Left kidney (tissue), 8 donors: ENCODE data around the gene LRRTM1. TPM values are rescaled to one million over a fixed set of nuclear protein-coding genes. Genes with fewer than 3 reads are reported as not detected.

ENCODE experiments used
- DNase-seq: peaks from one replicate; pipeline ENCODE4 v3.0.0-alpha.2; 2013
- long read RNA-seq, 8 donors: transcript quantifications; one replicate each; lab custom pipeline, GENCODE V29; 2026
- polyA plus RNA-seq: library from polyadenylated mRNA; unstranded; fragments of 120-200 nt; gene quantifications from one replicate; pipeline ENCODE4 v1.2.1, GENCODE V29; 2013; ENCODE audit not compliant: insufficient read length

The LRRTM1 gene, protein sequence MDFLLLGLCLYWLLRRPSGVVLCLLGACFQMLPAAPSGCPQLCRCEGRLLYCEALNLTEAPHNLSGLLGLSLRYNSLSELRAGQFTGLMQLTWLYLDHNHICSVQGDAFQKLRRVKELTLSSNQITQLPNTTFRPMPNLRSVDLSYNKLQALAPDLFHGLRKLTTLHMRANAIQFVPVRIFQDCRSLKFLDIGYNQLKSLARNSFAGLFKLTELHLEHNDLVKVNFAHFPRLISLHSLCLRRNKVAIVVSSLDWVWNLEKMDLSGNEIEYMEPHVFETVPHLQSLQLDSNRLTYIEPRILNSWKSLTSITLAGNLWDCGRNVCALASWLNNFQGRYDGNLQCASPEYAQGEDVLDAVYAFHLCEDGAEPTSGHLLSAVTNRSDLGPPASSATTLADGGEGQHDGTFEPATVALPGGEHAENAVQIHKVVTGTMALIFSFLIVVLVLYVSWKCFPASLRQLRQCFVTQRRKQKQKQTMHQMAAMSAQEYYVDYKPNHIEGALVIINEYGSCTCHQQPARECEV
- polyA plus RNA-seq, result 19.8 TPM
- long read RNA-seq, donor 1, transcript LRRTM1-201 (2 exons, 2,599 nt), result major isoform, 11 of 13 reads
- long read RNA-seq, donor 1, partial matches to known transcripts, result 0 of 13 reads
- long read RNA-seq, donor 1, other reads (novel, unspliced or antisense), result 0 of 13 reads
- long read RNA-seq, donor 2, partial matches to known transcripts, result 0 of 2 reads
- long read RNA-seq, donor 2, other reads (novel, unspliced or antisense), result 0 of 2 reads
- long read RNA-seq, donor 3, transcript LRRTM1-201 (2 exons, 2,599 nt), result major isoform, 5 of 5 reads
- long read RNA-seq, donor 3, partial matches to known transcripts, result 0 of 5 reads
- long read RNA-seq, donor 3, other reads (novel, unspliced or antisense), result 0 of 5 reads
- long read RNA-seq, donor 4, partial matches to known transcripts, result 0 of 1 reads
- long read RNA-seq, donor 4, other reads (novel, unspliced or antisense), result 0 of 1 reads
- long read RNA-seq, donor 5, transcript LRRTM1-201 (2 exons, 2,599 nt), result major isoform, 7 of 7 reads
- long read RNA-seq, donor 5, partial matches to known transcripts, result 0 of 7 reads
- long read RNA-seq, donor 5, other reads (novel, unspliced or antisense), result 0 of 7 reads
- long read RNA-seq, donor 6, transcript LRRTM1-201 (2 exons, 2,599 nt), result major isoform, 7 of 7 reads
- long read RNA-seq, donor 6, partial matches to known transcripts, result 0 of 7 reads
- long read RNA-seq, donor 6, other reads (novel, unspliced or antisense), result 0 of 7 reads
- long read RNA-seq, donor 7, transcript LRRTM1-201 (2 exons, 2,599 nt), result major isoform, 11 of 15 reads
- long read RNA-seq, donor 7, partial matches to known transcripts, result 0 of 15 reads
- long read RNA-seq, donor 7, other reads (novel, unspliced or antisense), result 0 of 15 reads
- long read RNA-seq, donor 8, partial matches to known transcripts, result 0 of 4 reads
- long read RNA-seq, donor 8, other reads (novel, unspliced or antisense), result 0 of 4 reads

DNA sequence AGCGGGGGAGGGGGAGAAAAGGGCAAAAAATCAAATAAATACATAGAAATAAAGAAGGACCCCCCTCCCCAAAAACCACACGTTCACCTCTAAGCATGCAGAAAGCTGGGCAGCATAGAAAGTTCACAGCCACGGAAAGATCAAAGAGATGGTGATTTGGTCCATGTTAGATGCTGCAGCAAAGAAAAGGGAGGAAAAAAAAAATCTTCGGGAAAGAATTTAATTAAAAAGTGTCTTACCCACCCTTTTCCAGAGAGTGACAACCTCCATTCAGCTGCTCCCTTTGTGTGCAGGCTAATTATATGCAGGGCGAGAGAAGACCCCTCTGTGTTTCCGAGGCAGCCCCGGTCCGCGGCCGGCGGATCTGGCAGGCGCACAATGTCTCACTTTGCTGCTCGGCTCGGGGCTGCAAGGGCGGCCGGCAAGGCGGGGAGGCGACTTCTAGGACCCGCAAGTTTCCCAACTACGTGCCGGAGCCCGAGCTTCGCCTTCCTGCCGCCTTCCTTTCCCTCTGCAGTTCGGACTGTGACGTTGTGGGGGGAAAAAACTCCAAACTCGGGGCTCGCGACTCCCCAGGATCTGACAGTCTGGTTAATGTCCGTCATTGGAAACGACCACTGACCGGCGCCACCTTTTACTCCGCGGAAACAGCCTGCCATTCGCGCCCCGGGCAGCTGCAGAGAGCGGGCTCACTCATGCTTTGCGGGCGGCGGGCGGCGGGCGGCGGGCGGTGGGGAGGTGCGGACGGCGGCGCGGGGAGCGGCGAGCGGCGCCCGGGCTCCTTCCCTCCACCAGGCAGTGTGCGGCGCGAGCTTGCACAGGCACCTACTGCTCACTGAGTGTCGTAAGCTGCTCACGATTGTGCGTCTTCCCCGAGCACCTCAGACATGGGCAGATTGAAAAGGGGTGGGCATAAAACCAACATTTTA, at the start of gene LRRTM1:
Gene LRRTM1, minus strand, starts transcription at position 844 of the 929 bp plus-strand sequence. CDS start 933 bp downstream, outside the sequence.
- DNase-seq, result no peak

DNA sequence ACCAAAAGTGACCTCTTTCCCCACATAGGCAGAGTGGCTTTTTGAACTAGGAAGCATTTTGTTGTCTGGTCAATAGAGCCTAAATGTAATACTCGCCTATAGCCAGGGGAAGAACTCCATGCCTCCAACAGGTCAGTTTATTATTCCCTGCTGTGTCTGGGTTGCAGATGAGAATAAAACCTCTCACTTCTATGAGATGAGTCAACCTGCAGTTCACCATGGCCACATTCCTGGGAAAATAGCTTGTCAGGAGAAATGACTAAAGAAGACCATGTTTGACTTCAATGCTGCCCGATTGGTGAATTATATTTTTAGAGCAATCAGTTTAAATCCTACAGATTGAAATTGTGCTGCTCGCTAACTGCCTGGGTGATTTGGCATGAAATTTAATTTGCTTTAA, 46.7 kb upstream of the LRRTM1 start:
- DNase-seq, result no peak

DNA sequence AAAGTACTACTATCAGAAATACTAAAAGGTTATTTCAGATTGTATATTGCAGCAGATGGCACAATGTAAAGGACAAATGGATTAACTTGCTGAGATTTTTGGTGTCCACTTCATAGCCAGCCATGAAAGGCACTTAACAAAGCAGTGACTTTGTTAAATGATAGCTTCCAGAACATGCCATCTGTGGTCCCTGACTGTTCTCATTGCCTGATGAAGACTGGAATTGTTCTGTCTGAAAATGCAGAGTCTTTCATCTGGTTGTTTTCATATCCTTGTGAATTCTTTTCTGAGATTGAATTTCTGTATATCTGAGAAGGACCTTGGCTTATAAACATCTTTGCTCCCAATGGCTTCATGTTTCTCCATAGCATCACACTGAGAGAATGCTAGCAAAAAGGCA, 44.4 kb upstream of the LRRTM1 start:
- DNase-seq, result no peak

DNA sequence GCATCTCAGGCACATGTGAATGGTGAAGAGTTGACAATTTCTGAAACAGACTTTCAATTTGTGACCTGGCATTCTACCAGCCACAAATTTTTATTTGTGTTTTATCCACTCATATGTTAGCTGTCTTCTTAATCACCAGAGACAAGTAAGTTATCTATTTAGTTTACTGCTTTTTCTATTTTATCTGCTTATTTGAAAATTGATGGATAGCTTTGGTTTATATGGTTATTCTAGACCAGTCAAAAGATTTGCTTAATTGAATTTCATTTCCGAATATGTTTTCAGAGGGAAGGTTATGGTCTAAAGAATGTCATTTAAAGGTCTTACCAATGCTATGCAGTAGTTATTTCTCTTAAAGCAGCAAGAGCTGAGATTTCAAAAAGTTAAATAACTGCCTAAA, 43.5 kb upstream of the LRRTM1 start:
- DNase-seq, result no peak

DNA sequence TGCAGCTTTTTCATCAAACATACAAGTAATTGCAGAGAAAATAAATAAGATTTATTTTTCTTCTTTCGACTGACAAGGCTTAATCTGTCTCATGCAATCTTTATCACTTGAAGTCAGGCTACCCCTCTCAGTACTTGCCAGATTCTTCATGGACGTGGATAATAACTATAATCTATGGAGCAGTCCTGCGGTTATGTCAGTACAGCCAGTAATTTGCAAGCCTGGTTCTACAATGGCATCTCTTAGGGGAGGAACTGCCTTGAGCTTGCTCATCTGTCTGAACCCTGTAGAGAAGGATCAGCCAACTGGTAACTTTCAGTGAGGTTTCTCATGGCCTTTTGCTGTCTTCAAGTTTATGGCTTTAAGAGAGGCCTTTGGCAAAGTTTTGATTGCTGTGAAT, 35.5 kb upstream of the LRRTM1 start:
- DNase-seq, result no peak

DNA sequence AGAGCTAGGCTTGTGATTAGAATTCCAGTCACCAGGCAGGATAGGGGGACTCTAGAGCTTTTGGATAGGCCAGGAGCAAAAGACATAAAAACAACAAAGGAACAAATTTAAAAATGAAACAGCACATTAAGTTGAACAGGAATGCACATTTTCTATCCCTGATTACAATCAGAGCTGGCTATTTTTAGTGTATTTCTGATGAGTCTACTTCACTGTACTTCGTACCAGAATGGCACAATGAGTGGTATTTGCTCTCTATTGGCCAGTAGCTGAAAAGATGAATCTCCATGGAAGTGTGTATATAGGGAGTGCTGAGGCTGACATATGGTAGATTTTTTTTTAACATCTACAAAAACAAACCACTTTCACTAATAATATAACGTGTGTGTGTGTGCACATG, 34.2 kb upstream of the LRRTM1 start:
- no peak for DNase-seq

DNA sequence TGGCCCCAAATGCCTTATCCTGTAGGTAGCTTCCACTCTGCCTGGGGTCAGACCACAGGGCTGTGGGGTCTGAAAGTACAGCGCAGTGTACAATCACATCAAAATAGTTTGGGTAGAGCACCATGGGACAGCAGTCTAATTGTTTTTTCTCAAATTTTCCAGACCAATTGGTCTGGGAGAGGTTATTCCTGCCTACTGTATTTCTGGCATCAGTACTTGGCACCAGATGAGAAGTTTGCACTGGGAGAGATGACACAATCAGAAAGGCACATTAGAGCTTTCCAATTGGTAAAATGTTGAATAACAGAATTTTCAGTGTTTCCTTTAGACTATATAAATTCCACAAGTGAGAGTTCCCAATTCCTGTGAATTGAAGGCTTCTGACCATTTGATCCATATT, 30.9 kb upstream of the LRRTM1 start:
- DNase-seq, result no peak

DNA sequence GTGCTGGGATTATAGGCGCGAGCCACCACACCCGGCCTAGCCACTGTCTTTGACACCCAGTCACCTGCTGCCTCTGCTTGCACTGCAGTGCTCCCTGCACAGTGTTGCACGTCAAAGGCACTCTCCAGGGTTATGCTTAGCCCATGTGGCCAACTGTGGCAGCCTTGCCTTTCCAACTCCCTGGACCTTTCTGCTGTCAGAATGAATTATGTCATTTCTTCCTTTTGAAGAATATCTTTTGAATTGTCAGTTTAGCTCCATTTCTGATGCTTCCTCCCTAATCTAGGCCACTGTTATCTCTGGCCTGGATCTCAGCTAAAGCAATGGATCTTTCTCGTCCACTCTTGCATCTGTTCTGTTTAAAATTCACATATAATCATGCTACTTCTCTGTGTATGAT, 29.3 kb upstream of the LRRTM1 start:
- DNase-seq, result no peak

DNA sequence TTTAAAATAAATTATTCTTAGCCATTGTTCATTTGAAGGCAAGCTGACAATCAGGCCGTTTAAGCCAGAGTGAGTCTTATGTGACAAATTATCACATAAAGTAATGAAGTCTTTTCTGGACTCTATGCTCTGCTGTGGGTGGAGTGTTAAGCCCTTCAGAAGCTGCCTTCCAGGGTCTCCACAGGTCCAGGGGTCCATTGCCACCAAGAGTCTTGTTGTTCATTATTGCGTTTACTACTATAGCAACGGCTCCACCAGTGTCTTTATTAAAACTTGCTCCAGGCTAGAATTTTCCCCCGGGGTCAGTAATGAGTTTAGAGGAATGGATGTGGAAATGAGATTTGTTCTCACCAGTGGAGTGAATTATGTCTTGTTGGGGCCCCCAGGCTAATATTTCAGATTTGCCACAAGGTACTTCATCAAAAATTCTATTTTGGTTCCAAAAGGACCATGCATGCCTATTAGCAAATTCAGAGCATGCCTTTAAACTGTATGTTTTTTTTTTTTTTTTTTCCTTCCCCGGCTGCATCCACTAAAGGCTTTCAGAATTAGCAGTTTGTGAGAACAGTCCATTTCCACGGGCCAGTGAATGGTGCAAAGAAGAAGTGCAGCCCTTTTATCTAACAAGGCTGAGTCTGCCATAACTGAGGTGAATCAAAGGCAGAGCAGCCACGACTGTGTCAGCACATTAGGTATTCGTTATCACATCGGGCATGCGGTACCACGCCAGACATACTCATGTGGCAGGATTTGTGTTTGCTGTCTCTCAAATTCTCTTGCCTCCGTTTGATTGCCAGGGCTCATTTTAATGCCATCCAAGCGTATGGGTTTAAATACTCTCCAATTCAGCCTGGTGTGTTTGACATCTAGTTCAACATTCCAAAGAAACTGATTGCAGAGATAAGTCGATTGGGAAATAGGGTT, 26.2 kb upstream of the LRRTM1 start:
- no peak for DNase-seq

DNA sequence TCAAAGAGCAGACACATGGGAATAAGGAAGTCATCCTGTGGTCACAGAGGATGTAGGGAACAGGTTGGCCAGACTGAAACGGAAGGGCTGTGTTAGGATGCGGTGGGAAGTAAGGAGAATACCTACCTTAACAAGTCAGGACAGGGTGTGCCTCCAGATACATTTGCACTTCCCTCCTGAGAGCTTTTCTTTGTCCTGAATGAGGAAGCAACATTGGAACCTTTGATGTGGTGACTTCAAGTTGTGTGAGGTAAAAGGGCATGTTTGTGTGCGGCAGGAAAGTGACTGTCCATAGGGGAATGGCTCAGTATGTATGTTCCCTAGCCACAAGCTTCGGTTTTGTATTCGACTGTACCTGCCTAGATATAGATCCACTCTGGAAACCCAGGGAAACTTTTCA, 24.9 kb upstream of the LRRTM1 start:
- DNase-seq, result no peak

DNA sequence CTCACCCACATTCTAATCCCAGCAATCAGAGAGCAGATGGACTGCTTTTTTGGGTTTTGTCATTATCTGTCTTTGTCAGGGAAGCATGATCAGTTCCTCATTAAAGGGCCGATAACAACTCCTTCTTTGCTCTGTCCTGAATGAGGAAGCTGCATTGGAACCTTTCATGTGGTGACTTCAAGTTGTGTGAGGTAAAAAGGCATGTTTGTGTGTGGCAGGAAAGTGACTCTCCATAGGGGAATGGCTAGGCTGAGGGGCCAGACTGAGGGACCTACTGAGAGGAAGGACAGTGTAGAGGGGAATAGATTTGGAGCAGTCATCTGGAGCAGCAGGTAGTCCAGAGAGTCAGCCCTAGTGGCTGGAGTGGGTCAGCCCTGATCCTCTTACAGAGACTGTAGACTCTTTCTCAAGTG, 23.6 kb upstream of the LRRTM1 start:
- DNase-seq, result no peak

DNA sequence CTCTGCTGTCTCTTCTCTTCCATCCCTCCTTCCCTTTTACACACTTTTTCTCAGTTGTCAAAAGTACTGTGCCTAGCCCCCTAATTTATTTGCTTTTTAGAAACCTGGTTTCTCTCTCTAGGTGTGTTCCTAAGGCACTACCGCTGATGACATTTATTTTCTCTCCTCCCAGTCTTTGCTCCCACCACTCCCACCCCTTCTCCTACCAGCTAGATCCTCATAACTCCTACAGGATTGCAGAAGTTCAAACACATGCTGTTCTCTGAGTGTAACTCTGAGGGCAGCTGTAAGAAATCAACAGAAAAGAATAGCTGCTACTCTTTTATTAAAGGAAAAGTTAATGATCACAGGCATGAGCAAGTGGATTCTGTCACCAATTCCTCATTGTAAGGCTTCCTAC, 22.3 kb upstream of the LRRTM1 start:
- DNase-seq, result no peak

DNA sequence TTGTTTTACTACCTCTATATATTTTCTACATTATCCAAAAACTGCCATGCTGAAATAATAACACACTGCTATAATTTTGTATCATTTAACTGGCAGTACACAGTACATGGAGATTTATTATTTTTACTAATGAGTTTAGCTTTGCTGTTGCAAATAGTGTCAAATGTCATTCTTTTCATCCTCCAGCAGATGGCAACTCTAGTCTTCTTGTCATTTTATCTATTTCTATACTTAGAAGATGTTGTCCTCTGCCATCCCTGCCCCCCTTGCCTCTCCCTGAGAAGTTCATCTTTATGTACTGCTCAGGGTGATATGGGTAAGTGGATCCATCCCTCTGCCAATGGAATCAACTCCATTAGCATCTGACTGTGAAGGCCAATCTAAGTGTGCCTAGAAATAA, 21.7 kb upstream of the LRRTM1 start:
- DNase-seq, result no peak

DNA sequence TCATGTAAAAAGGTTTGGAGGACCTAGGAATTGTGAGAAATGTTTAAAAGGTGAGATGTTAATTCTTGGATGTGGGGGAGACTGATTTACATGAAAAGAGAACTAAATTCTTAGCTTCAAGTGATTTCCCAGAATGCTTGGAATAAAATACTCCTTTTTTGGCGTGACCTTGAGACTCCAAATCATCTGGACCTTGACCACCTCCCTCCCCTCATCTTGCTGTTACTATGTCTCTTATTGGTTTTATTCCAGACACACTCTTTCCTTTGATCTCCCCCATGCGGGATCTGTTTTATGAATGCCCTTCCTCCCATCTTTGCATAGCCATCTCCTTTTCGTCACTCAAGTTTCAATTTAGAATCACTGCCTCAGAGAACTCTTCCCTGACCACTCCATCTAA, 20.0 kb upstream of the LRRTM1 start:
- no peak for DNase-seq

DNA sequence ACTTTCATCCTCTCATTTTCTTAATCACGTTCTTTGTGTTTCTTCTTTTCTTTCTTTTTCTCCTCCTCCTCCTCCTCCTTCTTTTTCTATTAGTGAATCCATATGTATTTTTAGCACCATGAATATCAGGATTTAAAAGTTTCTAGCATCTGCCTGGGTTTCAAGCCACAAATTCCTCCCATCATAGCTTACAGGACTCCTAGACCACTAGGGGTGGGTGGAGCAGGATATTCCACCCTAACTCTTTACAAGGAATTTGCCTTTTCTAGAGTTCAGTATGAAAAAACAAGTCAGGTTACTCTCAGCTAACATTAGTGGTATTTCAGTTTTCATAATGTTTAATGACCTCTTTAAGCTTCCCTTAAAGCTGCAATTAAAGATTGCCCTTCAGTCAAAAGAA, 19.1 kb upstream of the LRRTM1 start:
- no peak for DNase-seq

DNA sequence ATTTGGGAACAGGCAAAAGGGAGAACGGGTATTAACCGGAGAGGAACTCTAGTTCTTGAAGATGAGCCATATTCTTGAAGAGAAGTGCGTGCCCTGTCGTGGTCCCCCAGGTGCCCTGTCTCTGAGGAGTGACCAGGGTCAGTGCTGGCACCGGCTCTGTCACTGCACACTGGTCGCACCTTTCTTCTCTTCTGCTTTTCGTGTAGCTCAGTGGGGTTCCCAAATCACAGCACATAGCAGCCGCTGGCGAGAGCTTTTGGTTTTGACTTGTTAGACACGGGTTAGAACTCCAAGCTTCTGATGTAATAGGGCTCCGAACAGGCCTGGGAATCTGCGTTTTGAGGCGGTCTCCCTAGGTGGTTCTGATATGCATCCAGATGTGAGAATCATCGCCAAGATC, 18.4 kb upstream of the LRRTM1 start:
- DNase-seq, result no peak

DNA sequence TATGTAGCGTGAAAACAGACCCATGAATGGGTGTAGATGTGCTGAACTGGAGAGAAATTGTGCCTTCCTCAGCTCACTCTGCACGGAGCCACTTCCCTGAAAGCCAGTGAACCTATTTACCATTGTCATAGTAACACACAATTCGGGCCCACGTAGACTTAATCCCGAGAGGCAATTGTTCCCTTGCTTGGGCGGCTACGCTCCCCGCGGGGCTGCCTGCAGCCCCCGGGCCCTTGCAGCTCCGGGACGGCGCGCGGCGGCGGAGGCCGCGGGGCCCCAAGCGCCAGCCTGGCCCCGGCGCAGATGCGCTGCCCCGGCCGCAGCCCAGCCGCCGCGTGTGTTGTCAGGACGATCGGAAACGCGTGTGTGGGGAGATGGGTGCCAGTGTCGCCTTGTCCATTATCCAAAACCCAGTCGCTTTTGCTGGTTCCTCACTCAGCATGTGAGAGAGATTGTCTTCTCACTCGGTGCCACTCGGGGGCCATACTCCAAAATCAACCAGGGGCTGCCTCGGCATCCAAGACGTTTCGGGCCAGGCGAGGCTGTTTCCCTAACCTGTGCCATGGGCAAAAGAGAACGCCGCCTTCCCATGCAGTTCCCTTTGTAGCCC, 17.9 kb upstream of the LRRTM1 start:
- no peak for DNase-seq

DNA sequence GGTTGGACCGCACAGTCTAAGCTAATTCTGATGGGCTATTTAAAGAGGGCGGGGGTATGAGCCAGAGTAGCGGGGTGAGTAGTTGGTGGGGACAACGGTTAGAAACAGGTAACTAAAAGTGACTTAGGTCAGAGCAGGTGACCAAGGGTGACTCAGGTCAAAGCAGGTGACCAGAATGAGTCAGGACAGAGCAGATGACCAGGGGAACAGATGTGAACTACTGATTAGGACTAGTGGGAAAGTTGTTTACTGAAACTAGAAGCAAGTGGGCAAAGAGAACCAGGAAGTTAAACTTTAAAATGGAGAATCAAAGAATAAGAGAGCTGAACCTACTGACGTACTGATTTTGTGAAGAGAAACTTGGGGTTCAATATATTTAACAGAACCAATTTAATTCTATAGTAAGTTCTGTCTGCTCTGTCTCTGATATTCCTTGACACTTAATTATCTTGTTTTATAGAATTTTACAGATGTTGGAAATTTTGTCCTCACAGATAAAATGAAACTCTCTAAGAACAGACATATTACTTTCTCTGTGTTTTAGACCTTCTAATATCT, 7.8 kb upstream of the LRRTM1 start:
- DNase-seq, result no peak

DNA sequence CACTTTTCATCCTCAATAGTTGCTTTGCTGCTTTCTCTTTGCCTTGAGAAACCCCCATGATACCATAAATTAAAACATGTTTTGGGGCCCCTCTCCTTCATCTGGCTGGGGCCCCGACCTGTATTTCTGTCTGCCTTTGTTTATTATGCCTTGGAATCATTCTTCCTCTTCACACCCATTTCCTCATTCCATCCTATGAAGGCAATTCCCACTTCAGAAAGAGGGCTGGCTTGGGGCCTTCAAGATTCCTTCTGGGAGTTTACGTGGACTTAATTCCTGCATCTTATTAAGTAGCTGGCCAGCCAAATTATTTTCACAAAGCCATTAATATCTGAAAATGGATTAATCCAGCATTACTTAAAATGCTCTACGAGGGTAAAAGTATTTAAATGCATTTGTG, 6.8 kb upstream of the LRRTM1 start:
- no peak for DNase-seq
